HG03103 (cell line): ENCODE data around the gene NPDC1.
"Not testable (repeated sequence)": the region's sequence is repeated elsewhere in the genome, so short reads cannot be mapped to it uniquely, and the experiment has no call there.

Source experiments
- ATAC-seq: cut with Tn5 transposase; IDR thresholded peaks from one replicate; pipeline ENCODE4 v1.9.1; 2021; ENCODE audit warnings: low read depth; ENCODE audit not compliant: unreplicated experiment

Gene NPDC1

GRCh38 chr9:137014776-137015539, 31.0 kb downstream of the NPDC1 start:
- no peak for ATAC-seq

- ATAC-seq, result no peak
These were observed 31.8 kb downstream of the NPDC1 start for GRCh38 chr9:137014166-137014565.

GRCh38 chr9:137013571-137013940, 32.4 kb downstream of the NPDC1 start:
- no peak for ATAC-seq

- ATAC-seq, result no peak
These were observed 33.0 kb downstream of the NPDC1 start for GRCh38 chr9:137012694-137013570.

- no peak for ATAC-seq
These were observed 33.9 kb downstream of the NPDC1 start for GRCh38 chr9:137011907-137012675.

- no peak for ATAC-seq
These were observed 34.8 kb downstream of the NPDC1 start for GRCh38 chr9:137011156-137011555.

- ATAC-seq, result no peak
These were observed 35.8 kb downstream of the NPDC1 start for GRCh38 chr9:137009938-137010732.

- no peak for ATAC-seq
These were observed 36.8 kb downstream of the NPDC1 start for GRCh38 chr9:137009217-137009616.

- ATAC-seq, result no peak
These were observed 37.7 kb downstream of the NPDC1 start for GRCh38 chr9:137008312-137008711.

- no peak for ATAC-seq
These were observed 38.1 kb downstream of the NPDC1 start for GRCh38 chr9:137007816-137008270.

GRCh38 chr9:137007108-137007815, 38.7 kb downstream of the NPDC1 start:
- no peak for ATAC-seq

GRCh38 chr9:137006116-137007003, 39.6 kb downstream of the NPDC1 start:
- ATAC-seq, result no peak

- ATAC-seq, result not testable (repeated sequence)
These were observed 41.7 kb downstream of the NPDC1 start for GRCh38 chr9:137004285-137004684.

GRCh38 chr9:137002646-137003041, 43.3 kb downstream of the NPDC1 start:
- ATAC-seq, result no peak

GRCh38 chr9:137001857-137002645, 43.9 kb downstream of the NPDC1 start:
- ATAC-seq, result no peak

- no peak for ATAC-seq
These were observed 45.6 kb downstream of the NPDC1 start for GRCh38 chr9:137000177-137000930.

- no peak for ATAC-seq
These were observed 48.1 kb downstream of the NPDC1 start for GRCh38 chr9:136997830-136998234.
